Measurements from ENCODE around the gene COL4A3.
"Not testable (repeated sequence)": the region's sequence is repeated elsewhere in the genome, so short reads cannot be mapped to it uniquely, and the experiment has no call there.

COL4A3 gene

GRCh38 chr2:227160164-227160563 lies 4.3 kb upstream of the COL4A3 start:
- no peak for DNase-seq

DNA sequence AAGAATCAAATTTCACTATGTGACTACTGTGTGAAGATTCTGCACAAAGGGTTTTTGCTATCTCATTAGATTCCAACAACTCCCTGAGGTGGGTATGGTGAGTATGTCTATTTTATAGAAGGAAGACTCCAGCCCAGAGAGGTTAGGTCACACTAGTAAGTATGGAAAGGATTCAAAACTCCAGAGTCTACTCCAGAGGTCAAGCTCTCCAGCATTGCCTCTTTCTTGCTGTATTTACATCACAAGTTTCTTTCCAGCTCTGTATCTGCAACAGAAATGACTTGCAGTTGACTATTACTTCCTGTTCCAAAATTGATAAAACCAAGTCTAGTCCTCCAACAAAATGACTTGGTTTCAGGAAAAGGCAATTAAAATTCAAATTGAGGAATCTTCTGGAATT lies 2.5 kb upstream of the COL4A3 start:
- DNase-seq: no peak

GRCh38 chr2:227163485-227163997 lies 883 bp upstream of the COL4A3 start:
- no peak for DNase-seq

- no peak for DNase-seq
These were observed 403 bp downstream of the COL4A3 start for GRCh38 chr2:227164763-227165291.

DNA sequence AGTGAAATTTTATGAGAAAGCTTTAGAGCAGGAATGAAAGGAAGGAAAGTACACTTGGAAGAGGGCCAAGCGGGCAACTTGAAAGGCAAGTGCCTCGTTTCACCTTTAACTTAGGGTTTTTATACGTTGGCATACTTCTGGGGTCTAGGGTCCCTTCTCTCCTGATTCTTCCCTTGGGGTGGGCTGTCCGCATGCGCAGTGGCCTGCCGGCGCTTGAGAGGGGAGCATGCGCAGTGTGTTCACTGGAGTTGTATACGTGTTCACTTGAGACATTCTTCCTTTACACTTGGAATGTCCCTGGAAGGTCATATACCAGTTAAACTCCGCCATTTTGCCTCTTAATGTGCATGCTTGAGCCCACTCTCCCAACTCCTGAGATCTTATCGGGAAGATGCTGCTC lies 7.4 kb downstream of the COL4A3 start:
- not testable (repeated sequence) for DNase-seq

DNA sequence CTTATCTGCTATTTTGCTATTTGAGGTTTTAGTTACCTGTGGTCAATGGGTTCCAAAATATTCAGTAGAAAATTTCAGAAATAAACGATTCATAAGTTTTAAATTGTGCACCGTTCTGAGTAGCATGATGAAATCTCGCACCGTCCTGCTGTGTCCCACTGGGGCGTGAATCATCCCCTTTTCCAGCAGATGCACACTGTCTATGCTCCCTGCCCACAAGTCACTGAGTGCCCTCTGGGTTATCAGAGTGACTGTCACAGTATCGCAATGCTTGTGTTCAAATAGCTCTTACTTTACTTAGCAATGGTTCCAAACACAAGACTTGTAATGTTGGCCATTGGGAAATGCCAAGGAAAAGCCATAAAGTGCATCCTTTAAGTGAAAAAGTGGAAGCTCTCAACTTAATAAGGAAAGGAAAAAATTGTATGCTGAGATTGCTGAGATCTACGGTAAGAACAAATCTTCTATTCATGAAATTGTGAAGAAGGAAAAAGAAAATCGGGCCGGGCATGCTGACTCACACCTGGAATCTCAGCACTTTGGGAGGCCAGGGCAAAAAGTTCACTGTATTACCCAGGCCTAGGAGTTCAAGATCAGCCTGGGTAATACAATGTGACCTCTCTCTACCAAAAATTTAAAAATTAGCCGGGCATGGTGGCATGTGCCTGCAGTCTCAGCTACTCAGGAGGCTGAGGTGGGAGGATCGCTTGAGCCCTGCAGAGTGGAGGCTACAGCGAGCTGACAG lies 13.3 kb downstream of the COL4A3 start:
- no peak for DNase-seq

DNA sequence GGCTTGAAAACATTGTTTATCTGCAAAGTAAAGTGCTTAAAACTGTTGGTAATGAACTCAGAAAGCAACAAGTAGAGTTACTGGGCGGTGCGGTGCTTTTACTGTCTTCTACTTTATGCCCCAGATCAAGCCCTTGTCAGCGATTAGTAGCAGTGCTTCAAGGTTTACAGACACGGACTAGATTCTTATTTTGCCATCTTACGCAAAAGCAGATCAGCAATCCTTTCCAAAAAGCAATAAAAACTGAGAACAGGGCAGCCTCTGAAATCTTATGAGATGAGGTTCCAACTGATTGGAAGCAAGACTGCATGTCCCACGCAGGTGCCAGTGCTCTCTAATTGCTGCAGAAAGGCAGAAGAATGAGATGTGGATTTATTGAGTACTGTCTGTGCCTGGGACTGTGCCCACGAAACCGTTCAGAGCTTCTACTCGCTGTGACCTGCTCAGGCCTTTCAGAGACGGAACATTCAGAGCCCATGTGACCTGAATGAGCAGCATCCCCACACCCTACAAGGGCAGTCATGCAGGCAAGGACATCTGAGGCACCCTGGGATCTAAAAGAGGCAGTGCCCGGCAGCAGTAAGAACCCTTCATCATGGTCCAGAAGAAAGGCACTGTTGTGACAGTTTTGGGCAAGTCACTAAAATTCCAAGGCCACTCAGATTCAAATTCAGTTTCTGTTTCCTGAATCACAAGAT lies 15.7 kb downstream of the COL4A3 start:
- no peak for DNase-seq

DNA sequence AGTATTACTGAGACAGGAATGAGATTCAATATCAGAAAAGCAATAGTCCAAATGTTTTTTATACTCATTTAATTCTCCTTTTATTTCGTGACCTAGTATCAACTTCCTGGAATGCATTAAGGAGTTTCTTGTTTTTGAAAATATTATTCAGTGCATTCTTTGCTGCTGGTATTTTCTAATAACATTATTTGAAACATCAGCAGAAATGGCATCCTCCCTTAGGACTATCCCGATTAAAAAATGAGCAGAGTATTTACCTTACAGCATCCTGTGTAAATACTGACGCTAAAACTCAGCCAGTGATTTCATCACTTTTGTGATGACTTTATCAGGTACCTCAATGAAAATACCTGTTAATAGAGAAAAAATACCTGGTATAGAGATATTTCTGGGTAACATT lies 16.3 kb downstream of the COL4A3 start:
- DNase-seq: no peak

- DNase-seq: no peak
These were observed 18.3 kb downstream of the COL4A3 start for GRCh38 chr2:227182765-227183164.

GRCh38 chr2:227183657-227184367 lies 19.4 kb downstream of the COL4A3 start:
- DNase-seq: no peak

DNA sequence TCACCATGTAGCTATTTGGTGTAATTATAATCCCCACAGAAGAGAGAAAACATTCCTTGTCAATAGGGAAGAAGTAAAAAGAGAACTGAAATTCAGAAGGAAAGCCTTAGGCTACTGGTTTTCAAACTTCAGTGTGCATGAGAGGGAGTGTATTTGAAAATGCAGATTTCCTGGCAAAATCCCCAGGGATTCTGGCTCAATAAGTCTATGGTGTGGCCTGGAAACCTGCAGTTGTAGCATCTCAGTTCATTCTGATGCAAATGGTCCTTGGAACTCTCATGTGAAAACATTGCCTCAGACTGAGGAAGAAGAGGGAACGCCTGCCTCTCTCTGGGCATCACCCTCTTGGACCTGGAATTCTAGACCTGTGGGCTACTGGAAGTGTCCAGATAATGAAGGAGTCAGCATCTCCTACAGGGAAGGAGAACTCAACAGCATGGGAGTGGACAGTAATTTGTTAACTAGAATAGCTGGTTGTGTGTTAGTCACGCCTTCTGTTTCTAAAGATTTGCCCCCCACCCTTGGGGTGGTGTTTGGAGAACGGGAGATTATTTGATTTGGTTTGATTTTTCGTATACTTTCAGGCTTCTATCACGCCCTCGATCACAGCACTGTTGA lies 21.3 kb downstream of the COL4A3 start:
- DNase-seq: no peak

- no peak for DNase-seq
These were observed 22.3 kb downstream of the COL4A3 start for GRCh38 chr2:227186751-227187150.

GRCh38 chr2:227188292-227188691 lies 23.9 kb downstream of the COL4A3 start:
- DNase-seq: peak; percentile 39

- peak; percentile 46 for DNase-seq
These were observed 26.9 kb downstream of the COL4A3 start for GRCh38 chr2:227191367-227191766.

GRCh38 chr2:227192491-227192890 lies 28.1 kb downstream of the COL4A3 start:
- DNase-seq: no peak

DNA sequence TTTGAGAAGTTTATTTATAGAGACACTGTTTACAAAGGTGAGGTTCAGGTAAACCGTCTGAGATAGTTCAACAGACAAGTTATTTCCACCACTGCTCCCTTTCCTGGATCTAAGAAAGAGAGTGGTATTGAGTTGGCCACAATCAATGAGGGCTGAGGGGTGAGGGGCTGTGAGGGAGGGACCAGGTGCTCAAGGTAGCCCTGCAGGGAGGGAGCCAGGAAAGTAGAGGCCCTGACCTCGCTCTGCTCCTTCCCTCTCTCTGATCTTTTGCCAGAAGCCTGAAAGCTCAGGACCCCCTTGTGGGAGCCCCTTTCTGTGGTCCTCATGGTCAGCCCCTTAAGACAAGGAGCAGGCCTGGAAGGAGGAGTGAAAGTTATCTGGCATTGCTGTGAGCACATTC lies 29.8 kb downstream of the COL4A3 start:
- no peak for DNase-seq

- no peak for DNase-seq
These were observed 34.4 kb downstream of the COL4A3 start for GRCh38 chr2:227198866-227199265.

DNA sequence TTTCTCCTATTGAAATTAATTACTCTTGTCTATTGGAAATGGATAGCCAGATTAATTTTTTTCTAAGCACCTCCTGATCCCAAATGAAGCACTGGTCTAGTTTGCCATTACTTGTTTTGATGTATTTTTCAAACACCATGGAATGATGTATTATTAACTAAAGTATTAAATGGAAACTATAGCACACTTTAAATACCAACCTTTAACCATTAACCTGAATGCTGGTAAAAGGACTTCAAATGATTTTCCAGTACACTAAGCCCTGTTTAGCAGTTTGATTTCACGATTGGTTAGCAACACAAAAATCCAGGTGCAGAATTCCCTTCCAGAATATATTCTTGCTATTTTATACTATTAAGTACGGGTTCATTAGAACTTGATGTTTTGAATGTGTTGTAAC lies 37.3 kb downstream of the COL4A3 start:
- DNase-seq: no peak

DNA sequence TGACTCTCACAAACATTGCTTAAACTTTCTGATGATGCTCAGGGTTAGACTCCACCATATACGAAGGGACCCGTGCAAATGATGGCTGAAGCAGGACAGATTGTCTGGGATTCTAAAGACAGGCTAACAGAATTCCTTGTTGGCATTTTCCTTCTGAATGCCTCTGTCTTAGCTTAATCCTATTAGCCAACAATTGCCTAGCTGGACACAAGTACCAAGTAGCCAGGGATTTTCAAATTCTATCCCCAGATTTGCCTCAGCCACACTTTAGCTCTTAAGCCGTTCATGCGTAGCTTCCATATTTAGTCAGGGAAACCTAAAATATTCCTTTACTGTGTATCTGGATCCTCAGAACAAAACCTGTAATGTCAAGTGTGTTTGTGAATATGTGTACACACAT lies 40.0 kb downstream of the COL4A3 start:
- DNase-seq: no peak

GRCh38 chr2:227205701-227206100 lies 41.3 kb downstream of the COL4A3 start:
- no peak for DNase-seq

- no peak for DNase-seq
These were observed 42.0 kb downstream of the COL4A3 start for GRCh38 chr2:227206406-227206805.

DNA sequence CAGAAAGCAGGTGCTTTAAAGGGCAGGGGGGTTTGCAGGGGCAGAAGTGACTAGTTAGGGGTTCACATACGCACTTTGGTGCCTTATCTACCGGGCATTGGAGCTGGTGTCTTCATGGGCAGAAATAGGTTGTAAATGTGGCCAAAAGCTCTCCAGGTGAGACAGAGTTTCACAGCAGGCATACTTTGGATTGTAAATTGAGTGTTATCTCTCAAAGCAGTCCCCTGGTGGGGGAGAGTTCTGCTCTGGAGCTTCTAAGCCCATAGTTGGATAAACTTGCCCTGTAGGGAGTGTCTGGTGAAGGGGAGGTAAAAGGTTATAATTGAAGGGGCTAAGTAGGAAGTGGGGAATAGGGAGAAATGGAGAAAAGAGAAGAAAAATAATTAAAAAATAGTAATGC lies 43.1 kb downstream of the COL4A3 start:
- DNase-seq: no peak

GRCh38 chr2:227214622-227215041 lies 50.2 kb downstream of the COL4A3 start:
- no peak for DNase-seq
